Renal pelvis (tissue), 4 donors: ENCODE results near the gene STXBP2. TPM values are rescaled to one million over a fixed set of nuclear protein-coding genes. Genes with fewer than 3 reads are reported as not detected.

Experiments used
- DNase-seq: peaks from one replicate; pipeline ENCODE4 v3.0.0-alpha.2; 2013
- polyA plus RNA-seq, 3 donors: library from polyadenylated mRNA; unstranded; fragments of 120-200 nt; gene quantifications; one replicate each; pipeline ENCODE4 v1.2.1, GENCODE V29; 2013; ENCODE audit not compliant: insufficient read length in 3 of 3

The STXBP2 gene
- polyA plus RNA-seq, 3 donors, result 61.8 to 89.2 (median 81.4) TPM

- no peak for DNase-seq
Observed at GRCh38 chr19:7610491-7611240, 26.2 kb upstream of the STXBP2 start.

DNA sequence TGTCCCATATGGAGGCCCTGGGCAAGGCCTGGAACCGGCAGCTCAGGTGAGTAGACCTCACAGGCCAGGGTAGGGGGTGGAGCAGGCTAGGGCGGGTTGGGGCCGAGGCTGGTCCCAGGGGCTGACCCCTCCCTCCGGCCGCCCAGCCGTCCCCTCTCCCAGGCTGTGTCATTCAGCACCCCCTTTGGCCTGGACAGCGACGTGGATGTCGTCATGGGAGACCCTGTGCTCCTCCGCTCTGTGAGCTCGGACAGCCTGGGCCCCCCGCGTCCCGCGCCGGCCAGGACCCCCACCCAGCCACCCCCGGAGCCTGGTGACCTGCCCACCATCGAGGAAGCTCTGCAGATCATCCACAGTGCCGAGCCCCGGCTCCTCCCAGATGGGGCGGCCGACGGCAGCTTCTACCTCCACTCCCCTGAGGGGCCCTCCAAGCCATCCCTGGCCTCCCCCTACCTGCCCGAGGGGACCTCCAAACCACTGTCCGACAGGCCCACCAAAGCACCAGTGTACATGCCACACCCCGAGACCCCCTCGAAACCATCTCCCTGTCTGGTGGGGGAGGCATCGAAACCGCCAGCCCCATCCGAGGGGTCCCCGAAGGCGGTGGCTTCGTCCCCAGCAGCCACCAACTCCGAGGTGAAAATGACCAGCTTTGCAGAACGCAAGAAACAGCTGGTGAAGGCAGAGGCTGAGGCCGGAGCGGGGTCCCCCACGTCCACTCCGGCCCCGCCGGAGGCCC is 25.2 kb upstream of the STXBP2 start:
- no peak for DNase-seq

- DNase-seq, result no peak
Observed at GRCh38 chr19:7612282-7613274, 24.3 kb upstream of the STXBP2 start.

DNA sequence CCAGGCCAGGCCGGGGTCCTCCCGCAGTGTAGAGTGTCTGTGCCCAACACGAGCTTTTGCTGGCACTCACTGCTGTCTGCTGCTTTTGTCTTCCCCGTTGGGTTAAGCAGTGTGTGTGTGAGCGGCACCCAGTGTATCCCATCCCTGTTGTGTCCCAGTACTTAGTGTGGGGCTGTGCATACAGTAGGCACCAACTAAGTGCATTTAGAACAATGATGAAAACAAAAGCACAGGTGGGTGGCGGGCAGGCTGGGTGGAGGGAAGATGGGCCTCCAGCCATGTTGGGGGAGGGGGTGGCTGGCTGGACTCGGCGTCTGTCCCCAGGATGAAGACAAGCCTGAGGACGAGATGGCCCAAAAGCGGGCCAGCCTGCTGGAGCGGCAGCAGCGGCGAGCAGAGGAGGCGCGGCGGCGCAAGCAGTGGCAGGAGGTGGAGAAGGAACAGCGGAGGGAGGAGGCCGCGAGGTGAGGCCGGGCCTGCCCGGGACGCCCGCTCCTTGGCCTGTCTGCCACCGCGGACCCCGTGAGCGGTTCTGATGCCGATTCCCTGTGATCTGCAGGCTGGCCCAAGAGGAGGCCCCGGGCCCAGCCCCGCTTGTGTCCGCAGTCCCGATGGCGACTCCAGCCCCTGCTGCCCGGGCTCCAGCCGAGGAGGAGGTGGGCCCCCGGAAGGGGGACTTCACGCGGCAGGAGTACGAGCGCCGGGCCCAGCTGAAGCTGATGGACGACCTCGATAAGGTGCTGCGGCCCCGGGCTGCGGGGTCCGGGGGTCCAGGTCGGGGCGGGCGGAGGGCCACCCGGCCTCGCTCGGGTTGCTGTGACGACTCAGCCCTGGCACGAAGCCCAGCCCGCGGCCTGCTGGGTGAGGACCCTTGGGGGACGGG is 21.8 kb upstream of the STXBP2 start:
- DNase-seq, result no peak

- DNase-seq, result no peak
Observed at GRCh38 chr19:7617172-7617571, 19.7 kb upstream of the STXBP2 start.

- DNase-seq, result no peak
Observed at GRCh38 chr19:7617735-7618134, 19.2 kb upstream of the STXBP2 start.

- no peak for DNase-seq
Observed at GRCh38 chr19:7618348-7618747, 18.6 kb upstream of the STXBP2 start.

GRCh38 chr19:7618771-7619510 is 18.0 kb upstream of the STXBP2 start:
- no peak for DNase-seq

DNA sequence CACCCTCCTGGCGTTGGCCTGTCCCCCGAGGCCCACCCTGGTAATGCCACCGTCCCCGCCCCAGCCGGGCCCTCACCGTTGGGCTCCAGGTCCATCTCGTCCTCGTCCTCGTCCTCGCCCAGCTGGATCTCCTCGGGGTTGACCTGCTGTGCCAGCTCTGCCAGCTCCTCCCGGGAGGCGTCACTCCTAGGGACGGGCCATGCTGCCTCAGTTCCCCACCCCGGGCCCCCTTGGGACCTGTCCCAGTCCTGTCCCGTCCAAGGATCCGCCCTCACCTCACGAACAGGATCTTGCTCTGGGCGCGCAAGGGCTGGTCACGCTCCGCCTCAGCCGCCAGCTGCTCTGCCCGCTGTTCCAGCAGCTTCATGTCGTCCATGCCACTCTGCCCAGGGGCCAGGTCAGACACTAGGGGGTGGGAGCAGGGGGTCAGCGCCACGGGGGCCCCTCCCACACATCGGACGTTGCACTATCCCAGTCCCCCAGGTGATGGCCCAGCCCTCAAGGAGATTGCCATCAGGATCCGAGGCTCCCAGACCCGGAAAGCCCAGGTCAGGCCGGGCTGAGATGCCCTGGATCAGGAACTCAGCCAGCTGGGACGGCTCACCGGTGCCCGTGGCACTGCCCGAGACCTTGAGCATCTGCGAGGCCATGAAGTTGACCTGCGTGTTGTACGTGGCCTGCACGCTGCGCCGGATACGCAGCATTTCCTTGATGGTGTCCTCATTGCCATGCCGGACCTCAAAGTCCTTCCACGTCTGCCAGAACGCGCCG is 17.1 kb upstream of the STXBP2 start:
- DNase-seq, result no peak

- DNase-seq, result no peak
Observed at GRCh38 chr19:7620442-7621412, 16.2 kb upstream of the STXBP2 start.

DNA sequence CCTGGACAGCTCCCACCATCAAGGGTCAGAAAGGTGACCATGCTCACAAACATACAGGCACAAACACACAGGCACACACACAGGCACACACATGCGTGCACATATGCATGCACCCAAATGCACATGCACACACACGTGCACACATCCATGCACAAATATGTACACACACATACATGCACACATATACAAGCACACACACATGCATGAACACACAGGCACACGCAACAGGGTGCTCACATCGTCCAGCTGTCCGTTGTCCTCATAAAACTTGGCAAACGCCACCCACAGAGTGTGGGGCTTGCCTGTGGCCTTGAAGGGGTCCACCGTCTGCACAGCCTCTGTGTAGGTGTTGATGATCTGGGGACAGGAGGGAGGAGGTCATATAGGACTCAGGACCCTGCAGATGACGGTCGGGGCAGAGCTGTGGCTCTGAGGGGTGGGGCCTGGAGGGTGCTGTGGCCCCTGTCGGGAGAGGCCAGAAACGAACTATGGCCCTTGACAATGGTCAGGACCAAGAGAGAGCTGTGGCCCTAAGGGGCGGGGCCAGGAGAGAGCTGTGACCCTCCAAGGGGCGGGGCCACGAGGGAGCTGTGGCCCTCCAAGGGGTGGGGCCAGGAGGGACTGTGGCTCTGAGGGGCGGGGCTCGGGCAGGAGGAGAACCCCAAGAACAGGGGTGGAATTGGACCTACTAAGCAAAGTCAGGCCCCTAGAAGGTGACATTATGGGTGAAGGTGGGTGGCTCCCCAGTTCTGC is 13.8 kb upstream of the STXBP2 start:
- no peak for DNase-seq

- no peak for DNase-seq
Observed at GRCh38 chr19:7623725-7624603, 12.9 kb upstream of the STXBP2 start.

DNA sequence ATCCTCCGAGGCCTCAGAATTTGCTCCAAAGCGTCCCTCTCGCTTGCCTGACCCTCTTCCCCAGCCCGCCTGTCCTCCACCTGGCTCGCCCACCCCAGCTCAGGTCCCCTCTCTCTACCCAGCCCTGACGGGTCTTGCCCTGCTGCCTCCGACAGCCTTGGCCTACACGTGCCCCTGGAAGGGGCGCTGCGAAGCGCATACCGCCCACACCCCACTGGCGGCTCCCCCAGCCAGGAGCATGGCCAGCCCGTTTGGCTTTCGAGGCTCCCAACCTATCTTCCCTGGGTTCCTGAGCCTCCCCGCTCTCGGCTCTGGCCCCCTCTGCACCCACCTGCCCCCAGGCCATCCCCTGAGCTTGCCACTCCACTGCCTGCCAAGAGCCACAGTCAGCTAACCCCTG is 12.1 kb upstream of the STXBP2 start:
- DNase-seq, result no peak

GRCh38 chr19:7625763-7626372 is 11.0 kb upstream of the STXBP2 start:
- no peak for DNase-seq

DNA sequence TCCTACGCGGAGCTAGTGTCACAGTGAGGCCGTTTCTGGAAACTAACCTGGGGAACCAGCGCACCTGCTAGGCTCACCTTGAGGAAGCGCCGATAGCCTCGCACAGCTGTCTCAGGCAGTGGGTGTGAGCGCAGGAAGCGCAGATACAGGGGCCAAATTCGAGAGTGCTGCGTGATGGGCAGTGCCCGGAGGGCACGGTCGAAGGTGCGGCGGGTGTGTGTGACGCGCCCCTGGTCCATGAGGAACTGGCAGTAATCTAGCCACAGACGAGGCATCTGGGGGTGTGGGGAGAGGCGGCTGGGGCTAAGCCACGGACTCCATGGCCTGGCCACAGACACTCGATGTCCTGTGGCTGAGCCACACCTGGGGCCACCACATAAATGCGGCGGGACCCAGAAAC is 9.7 kb upstream of the STXBP2 start:
- DNase-seq, result no peak
